Cortex of kidney (tissue), 1 donor: ENCODE data around the gene MLST8.
"Not testable (repeated sequence)": the region's sequence is repeated elsewhere in the genome, so short reads cannot be mapped to it uniquely, and the experiment has no call there.

ENCODE experiments used
- DNase-seq: peaks from one replicate; lab custom pipeline; 2025; lab: John Stamatoyannopoulos, UW

Gene MLST8

DNA sequence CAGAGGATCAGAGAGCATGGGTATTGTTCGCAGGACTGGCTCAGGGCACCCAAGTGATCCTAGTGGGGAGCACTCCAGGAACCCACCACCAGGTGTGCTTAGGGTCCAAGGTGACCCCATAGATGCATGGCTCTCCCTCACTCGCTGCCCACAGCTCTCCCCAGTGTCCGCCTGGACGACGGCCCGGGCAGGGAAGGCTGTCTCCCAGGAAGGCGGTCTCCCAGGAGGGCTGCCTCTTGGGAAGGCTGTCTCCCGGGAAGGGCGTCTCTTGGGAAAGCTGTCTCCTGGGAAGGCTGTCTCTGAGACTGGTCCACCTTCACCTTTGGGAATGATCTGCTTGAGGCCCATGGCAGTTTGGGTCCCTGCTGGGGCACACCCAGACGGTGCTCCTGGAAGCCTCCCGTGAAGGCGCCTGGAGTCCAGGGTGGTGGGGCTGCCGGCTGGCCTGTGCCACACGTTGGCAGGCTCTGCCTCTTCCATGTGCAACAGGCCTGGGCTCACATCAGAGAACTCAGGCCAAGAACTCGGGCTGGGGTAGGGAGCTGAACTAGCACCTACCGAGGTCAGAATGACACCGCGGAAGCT, 41.1 kb downstream of the MLST8 start:
- DNase-seq, result no peak

DNA sequence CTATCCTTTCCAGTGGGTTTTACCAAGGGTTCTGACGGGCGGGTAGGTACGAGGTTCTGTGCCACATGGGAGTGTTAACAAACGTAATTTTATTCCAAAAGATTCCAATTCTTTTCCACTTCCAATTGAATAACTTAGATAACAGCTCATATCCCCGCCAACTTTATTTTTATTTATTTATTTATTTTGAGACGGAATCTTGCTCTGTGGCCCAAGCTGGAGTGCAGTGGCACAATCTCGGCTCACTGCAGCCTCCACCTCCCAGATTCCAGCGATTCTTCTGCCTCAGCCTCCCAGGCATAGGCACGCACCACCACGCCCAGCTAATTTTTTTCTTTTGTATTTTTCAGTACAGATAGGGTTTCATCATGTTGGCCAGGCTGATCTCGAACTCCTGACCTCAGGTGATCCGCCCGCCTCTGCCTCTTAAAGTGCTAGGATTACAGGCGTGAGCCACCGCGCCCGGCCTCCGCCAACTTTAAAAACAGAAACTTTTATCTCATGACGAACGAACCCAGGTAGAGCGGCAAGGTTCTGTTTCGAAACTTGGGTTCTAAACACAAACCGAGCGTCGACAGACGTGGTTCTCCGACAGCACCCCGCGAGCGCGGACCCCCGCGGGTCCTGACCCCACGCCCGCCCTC, 45.5 kb downstream of the MLST8 start:
- no peak for DNase-seq

DNA sequence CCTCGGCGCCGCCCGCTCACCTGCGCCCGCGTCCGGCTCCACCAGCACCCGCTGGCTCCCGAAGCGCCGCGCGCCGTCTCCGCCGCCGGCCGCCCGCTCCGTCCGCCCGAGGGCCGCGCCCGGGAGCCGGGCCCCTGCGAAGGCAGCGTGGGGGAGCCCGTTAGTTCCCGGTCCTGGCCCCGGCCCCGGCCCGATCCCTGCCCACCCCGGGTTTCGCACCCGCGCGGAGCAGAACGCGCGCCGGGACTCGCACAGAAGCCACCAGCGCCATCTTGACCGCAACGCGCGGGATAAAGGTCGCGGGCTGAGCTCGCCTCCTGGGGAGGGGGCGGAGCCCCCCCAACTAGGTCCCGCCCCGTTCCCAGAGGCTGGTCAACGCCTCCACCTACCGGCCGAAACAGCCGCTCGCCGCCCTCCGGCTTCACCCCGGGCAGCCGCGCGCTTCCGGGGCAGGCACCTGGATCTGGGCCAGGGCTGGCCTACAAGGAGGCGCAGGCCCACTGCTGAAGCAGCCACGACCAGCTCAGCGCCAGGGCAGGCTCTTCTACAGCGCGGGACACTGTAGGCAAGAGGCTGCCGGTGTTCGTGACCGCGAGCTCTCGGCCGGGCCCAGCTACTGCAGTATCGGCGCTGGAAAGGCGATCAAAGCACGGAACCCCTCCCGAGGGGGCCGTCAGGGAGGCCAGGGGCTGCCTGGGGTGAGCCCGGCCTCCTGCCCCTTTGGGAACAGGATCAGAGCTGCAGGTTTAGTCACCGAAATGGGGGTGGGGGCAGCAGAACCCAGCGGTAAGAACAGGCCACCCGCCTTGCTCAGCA, 46.2 kb downstream of the MLST8 start, which contains the start of gene ECI1:
TSS of gene ECI1 (minus strand) at position 292 of the 816 bp plus-strand sequence. CDS start at position 271, 21 bp downstream.
- DNase-seq, result peak; percentile 67

DNA sequence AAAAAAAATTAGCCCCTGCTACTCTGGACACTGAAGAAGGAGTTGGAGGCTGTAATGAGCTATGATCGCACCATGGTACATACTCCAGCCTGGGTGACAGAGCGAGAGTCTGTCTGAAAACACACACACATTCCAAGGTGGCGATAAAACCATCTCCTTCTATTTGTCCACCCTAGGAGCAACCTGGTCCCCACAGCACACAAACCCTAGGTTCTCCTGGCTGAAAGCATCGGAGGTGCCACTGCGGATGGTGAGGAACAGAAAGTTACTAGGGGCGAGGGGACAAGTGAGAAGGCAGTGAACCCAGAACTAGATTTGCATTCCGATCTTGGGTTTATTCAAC, 47.5 kb downstream of the MLST8 start:
- DNase-seq, result no peak

DNA sequence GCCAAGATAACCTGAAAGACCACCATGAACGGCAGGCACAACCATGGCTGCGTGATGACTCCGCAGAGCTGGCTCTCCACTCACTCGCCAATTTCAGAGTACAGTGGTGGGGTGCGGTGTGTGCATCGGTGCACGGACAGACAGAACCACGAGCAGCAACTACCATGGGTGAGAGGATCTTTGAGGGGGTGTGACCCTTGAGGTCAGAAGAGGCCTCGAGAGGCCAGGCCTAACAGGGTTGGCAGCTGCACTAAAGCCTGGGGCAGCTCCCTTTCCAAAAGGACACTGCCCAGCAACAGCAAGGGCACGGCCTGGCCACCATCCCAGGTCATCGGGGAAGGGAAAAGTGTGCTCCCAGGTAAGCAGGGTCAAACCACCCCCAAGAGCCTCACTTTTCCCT, 48.0 kb downstream of the MLST8 start:
- DNase-seq, result no peak

DNA sequence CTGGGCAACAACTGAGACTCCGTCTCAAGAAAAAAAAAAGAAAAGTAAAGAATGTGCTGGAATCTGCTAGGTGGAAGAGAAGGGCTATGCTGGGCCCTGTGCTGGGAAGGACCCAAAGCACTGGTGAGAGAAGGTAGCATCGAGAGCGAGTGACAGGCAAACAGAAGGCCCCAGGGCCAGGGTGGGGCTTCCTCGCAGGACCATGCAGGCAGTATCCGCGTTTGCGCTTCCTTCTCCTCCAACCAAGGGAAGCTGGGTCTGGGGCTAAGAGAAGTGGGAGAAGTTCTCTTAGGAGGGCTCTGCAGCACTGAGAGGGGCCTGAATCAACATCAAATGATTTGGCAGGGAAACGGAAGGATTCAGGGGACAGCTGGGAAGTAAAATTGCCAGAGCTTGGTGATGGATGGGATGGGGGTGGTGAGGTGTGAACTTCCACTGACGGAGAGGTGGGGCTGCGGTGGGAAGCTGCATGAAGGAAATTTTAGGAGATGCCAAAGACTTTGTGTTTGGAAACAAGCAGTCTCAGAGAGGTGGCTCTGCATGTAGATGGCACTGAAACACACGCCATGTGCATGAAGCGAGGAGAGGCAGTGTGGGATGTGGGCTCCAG, 51.4 kb downstream of the MLST8 start:
- DNase-seq, result no peak

DNA sequence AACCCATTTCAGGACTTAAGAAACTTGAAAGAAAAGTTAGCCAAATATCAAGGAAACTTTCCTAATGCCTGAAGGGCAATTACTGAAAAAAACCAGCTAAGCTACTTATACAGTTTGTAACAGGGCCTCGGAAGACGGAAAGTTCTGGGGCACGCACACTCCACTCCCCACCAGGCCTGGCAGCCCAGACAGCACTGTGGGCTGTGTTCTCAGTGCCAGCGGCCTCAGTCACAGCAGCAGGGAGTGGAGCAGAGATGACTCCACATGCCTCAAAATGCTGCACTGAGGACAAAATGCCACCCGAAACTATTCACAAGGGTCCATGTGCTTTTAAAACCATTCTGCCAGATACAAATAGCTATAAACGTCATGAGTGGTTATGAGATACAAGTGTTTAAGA, 52.5 kb downstream of the MLST8 start:
- no peak for DNase-seq

DNA sequence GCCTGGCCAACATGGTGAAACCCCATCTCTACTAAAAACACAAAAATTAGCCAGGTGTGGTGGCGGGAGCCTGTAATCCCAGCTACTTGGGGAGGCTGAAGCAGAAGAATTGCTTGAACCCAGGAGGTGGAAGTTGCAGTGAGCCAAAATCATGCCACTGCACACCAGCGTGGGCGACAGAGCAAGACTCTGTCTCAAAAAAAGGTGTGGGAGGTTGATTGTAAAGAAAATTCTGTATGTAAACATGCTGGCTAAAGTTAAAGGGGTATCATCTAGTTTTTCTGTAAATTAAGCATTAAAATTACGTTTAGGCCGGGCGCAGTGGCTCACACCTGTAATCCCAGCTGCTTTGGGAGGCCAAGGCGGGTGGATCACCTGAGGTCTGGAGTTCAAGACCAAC, 53.3 kb downstream of the MLST8 start:
- not testable (repeated sequence) for DNase-seq
